Tibial nerve (tissue), 4 donors: ENCODE data around the gene SAXO2. TPM values are rescaled to one million over a fixed set of nuclear protein-coding genes. Genes with fewer than 3 reads are reported as not detected.
"Not testable (repeated sequence)": the region's sequence is repeated elsewhere in the genome, so short reads cannot be mapped to it uniquely, and the experiment has no call there.

ENCODE experiments used
- DNase-seq, 2 donors: peaks; one replicate each; pipeline ENCODE4 v3.0.0-alpha.2; 2019; ENCODE audit warnings: low spot score in 2 of 2
- H3K27ac ChIP-seq, 4 donors: fragments of 200-600 bp; sonication (generic) in 3 of 4; one replicate each; pipeline ENCODE4 v1.5.1; 2017 to 2019; ENCODE audit warnings: mild to moderate bottlenecking in 1 of 4
- H3K27me3 ChIP-seq, 2 donors: fragments of 200-600 bp; sonication (generic) in 1 of 2; one replicate each; pipeline versions ENCODE4 v1.5.1 to v1.6.0; 2017 to 2019
- H3K36me3 ChIP-seq, 3 donors: fragments of 200-600 bp; sonication (generic); one replicate each; pipeline ENCODE4 v1.5.1; 2018 to 2019
- H3K4me1 ChIP-seq, 4 donors: fragments of 200-600 bp; sonication (generic) in 3 of 4; one replicate each; pipeline ENCODE4 v1.5.1; 2017 to 2019
- H3K4me3 ChIP-seq, 4 donors: fragments of 200-600 bp; sonication (generic) in 3 of 4; one replicate each; pipeline ENCODE4 v1.5.1; 2017 to 2019; ENCODE audit warnings: mild to moderate bottlenecking in 1 of 4, moderate library complexity in 1 of 4
- H3K9me3 ChIP-seq, 4 donors: fragments of 200-600 bp; sonication (generic) in 3 of 4; one replicate each; pipeline ENCODE4 v1.5.1; 2017 to 2019
- EP300 ChIP-seq, 2 donors: sonication (generic); formaldehyde crosslinking; IDR thresholded peaks; one replicate each; pipeline ENCODE4 v1.6.1; 2017; ENCODE audit warnings: antibody characterized with exemption in 2 of 2, mild to moderate bottlenecking in 1 of 2
- POLR2A ChIP-seq, 2 donors: fragments of 450-650 bp; IDR thresholded peaks; one replicate each; pipeline ENCODE4 v1.6.1; 2017; ENCODE audit warnings: antibody characterized with exemption in 2 of 2, mild to moderate bottlenecking in 2 of 2, moderate library complexity in 2 of 2
- WGBS, 2 donors: methylation state at CpG; one replicate each; pipeline ENCODE4 v1.1.5; 2018; 5-methylcytosine and 5-hydroxymethylcytosine counted together
- total RNA-seq, 4 donors: library from RNA; depleted of rRNA; stranded (reverse); fragments of >200 nt; gene quantifications; one replicate each; pipeline ENCODE4 v1.1.0, GENCODE V29; 2016
- TF ChIP-seq, protein P1 (sequence below), 5 experiments: fragments of 200-600 bp in 3 of 5; fragments of 450-650 bp in 2 of 5; sonication (generic) in 3 of 5; IDR thresholded peaks; one replicate each; pipeline ENCODE4 v1.5.1; 2016 to 2019; ENCODE audit warnings: antibody characterized with exemption in 5 of 5, mild to moderate bottlenecking in 3 of 5, moderate library complexity in 2 of 5

Gene SAXO2
- total RNA-seq, 4 donors from 2014 or later = 0.78 to 2.6 (median 1.5) TPM; not detected in 1

- WGBS, 2 donors = 82 to 89% methylated on average over 16 of the region's 16 CpGs
- Histone ChIP-seq H3K27me3 (no peaks in the 10 kb centered on the region), H3K9me3 (peaks cover 0 to 16% (median 0%) of the 10 kb centered on the region in 4 donors), H3K4me1 (no peaks in the 10 kb centered on the region), H3K36me3 (no peaks in the 10 kb centered on the region), H3K27ac (no peak overlapping the region), H3K4me3 (no peak overlapping the region)
- DNase-seq = no peak
- TF ChIP-seq, protein P1, sequence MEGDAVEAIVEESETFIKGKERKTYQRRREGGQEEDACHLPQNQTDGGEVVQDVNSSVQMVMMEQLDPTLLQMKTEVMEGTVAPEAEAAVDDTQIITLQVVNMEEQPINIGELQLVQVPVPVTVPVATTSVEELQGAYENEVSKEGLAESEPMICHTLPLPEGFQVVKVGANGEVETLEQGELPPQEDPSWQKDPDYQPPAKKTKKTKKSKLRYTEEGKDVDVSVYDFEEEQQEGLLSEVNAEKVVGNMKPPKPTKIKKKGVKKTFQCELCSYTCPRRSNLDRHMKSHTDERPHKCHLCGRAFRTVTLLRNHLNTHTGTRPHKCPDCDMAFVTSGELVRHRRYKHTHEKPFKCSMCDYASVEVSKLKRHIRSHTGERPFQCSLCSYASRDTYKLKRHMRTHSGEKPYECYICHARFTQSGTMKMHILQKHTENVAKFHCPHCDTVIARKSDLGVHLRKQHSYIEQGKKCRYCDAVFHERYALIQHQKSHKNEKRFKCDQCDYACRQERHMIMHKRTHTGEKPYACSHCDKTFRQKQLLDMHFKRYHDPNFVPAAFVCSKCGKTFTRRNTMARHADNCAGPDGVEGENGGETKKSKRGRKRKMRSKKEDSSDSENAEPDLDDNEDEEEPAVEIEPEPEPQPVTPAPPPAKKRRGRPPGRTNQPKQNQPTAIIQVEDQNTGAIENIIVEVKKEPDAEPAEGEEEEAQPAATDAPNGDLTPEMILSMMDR (IDR thresholded peaks at IDR 0.05) = no peak
- no peak for TF ChIP-seq EP300 (IDR thresholded peaks at IDR 0.05)
These were observed 44.4 kb downstream of the SAXO2 start for GRCh38 chr15:82306791-82307713.

GRCh38 chr15:82307714-82308081, 45.1 kb downstream of the SAXO2 start:
- H3K27me3 ChIP-seq = no peaks in the 10 kb centered on the region
- TF ChIP-seq EP300 (IDR thresholded peaks at IDR 0.05) = no peak
- TF ChIP-seq, protein P1 (IDR thresholded peaks at IDR 0.05) = no peak
- TF ChIP-seq POLR2A (IDR thresholded peaks at IDR 0.05) = no peak
- DNase-seq = no peak
- no peaks in the 10 kb centered on the region for H3K4me1 ChIP-seq
- H3K27ac ChIP-seq = no peak overlapping the region
- no peak overlapping the region for H3K4me3 ChIP-seq
- H3K9me3 ChIP-seq = peaks cover 0 to 16% (median 0%) of the 10 kb centered on the region in 4 donors
- 79 to 86% methylated on average over 7 to 8 of the region's 8 CpGs for WGBS, 2 donors
- H3K36me3 ChIP-seq = no peaks in the 10 kb centered on the region

DNA sequence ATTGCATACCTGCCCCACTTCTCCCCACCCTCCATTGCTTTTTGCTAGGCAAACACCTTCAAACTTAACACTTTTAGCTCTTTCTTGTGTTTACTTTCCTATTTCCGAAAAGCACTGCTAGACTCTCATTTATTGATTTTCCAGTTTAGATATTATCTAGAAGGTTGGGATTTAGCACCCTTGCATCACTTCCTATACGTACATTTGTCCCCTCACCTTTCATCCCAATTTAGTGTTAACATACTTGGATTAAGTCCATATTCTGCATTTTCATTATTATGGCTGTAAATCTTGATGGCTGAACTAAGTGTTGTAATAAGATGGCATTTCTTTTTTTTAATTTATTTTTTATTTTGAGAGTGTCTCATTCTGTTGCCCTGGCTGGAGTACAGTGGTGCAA, 47.2 kb downstream of the SAXO2 start:
- 84 to 87% methylated on average over 2 of the region's 2 CpGs for WGBS, 2 donors
- H3K4me3 ChIP-seq = no peak overlapping the region
- H3K9me3 ChIP-seq = peaks cover 0 to 16% (median 0%) of the 10 kb centered on the region in 4 donors
- no peaks in the 10 kb centered on the region for H3K27me3 ChIP-seq
- TF ChIP-seq, protein P1 (IDR thresholded peaks at IDR 0.05) = no peak
- TF ChIP-seq POLR2A (IDR thresholded peaks at IDR 0.05) (no peak), EP300 (IDR thresholded peaks at IDR 0.05) (no peak)
- H3K4me1 ChIP-seq = no peaks in the 10 kb centered on the region
- H3K27ac ChIP-seq = no peak overlapping the region
- no peaks in the 10 kb centered on the region for H3K36me3 ChIP-seq
- no peak for DNase-seq

DNA sequence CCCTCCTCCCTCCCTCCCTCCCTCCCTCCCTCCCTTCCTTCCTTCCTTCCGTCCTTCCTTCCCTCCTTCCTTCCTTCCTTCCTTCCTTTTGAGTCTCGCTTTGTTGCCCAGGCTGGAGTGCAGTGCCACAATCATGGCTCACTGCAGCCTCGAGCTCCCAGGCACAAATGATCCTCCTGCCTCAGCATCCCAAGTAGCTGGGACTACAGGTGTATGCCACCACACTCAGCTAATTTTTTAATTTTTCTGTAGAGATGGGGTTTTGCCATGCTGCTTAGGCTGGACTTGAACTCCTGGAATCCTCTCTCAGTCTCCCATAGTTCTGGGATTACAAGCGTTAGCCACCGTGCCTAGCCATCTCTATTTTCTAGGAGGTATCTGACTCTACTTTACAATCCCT, 48.7 kb downstream of the SAXO2 start:
- peaks cover 0 to 16% (median 0%) of the 10 kb centered on the region in 4 donors for H3K9me3 ChIP-seq
- 85 to 86% methylated on average over 5 of the region's 5 CpGs for WGBS, 2 donors
- not testable (repeated sequence) for H3K4me1 ChIP-seq, DNase-seq, H3K36me3 ChIP-seq, H3K27ac ChIP-seq, H3K27me3 ChIP-seq, H3K4me3 ChIP-seq

- no peak for DNase-seq
- WGBS, 2 donors = 69 to 82% methylated on average over 7 to 8 of the region's 8 CpGs
- Histone ChIP-seq H3K9me3 (peaks cover 0 to 16% (median 0%) of the 10 kb centered on the region in 4 donors), H3K27ac (no peak overlapping the region), H3K4me3 (no peak overlapping the region), H3K36me3 (no peaks in the 10 kb centered on the region), H3K27me3 (no peaks in the 10 kb centered on the region), H3K4me1 (no peaks in the 10 kb centered on the region)
- TF ChIP-seq POLR2A (IDR thresholded peaks at IDR 0.05) = no peak
- no peak for TF ChIP-seq EP300 (IDR thresholded peaks at IDR 0.05)
- TF ChIP-seq, protein P1 (IDR thresholded peaks at IDR 0.05) = no peak
These were observed 50.1 kb downstream of the SAXO2 start for GRCh38 chr15:82312586-82313349.
